Prostate gland (tissue), 2 donors: ENCODE data around the gene TMEM132D. TPM values are rescaled to one million over a fixed set of nuclear protein-coding genes. Genes with fewer than 3 reads are reported as not detected.

Experiments used
- DNase-seq: peaks from one replicate; pipeline ENCODE4 v3.0.0-alpha.2; 2019; ENCODE audit warnings: low spot score
- H3K27ac ChIP-seq, 2 donors: fragments of 200-600 bp; sonication (generic); 2 replicates each; pipeline ENCODE4 v1.5.1; 2017 to 2019
- H3K27me3 ChIP-seq: fragments of 200-600 bp; sonication (generic); replicated peaks from 2 replicates; pipeline ENCODE4 v1.5.1; 2019; ENCODE audit not compliant: insufficient read depth
- H3K36me3 ChIP-seq, 2 donors: fragments of 200-600 bp; sonication (generic); 1 replicate in 1 of 2; 2 replicates in 1 of 2; pipeline versions ENCODE4 v1.5.1 to v1.8.1; 2017 to 2019
- H3K4me1 ChIP-seq: fragments of 200-600 bp; sonication (generic); replicated peaks from 2 replicates; pipeline ENCODE4 v1.5.1; 2019
- H3K4me3 ChIP-seq, 2 donors: fragments of 200-600 bp; sonication (generic); 2 replicates each; pipeline ENCODE4 v1.5.1; 2017 to 2019
- H3K9me3 ChIP-seq: fragments of 200-600 bp; sonication (generic); 2 replicates; pipeline ENCODE4 v1.5.1; 2017
- CTCF ChIP-seq, 4 experiments: fragments of 200-600 bp in 2 of 4; fragments of 450-650 bp in 2 of 4; sonication (generic) in 2 of 4; IDR thresholded peaks; 1 replicate in 3 of 4; 2 replicates in 1 of 4; pipeline ENCODE4 v1.5.1; 2016 to 2019; ENCODE audit warnings: antibody characterized with exemption in 4 of 4, mild to moderate bottlenecking in 2 of 4, moderate library complexity in 2 of 4
- POLR2A ChIP-seq: fragments of 450-650 bp; IDR thresholded peaks from one replicate; pipeline ENCODE4 v1.6.1; 2016; ENCODE audit warnings: antibody characterized with exemption, mild to moderate bottlenecking
- POLR2AphosphoS5 ChIP-seq: sonication (generic); formaldehyde crosslinking; IDR thresholded peaks from one replicate; pipeline ENCODE4 v1.6.1; 2017; ENCODE audit warnings: antibody characterized with exemption
- WGBS: methylation state at CpG from one replicate; pipeline ENCODE4 v1.1.5; 2018; 5-methylcytosine and 5-hydroxymethylcytosine counted together
- intact Hi-C: fragments of 100-400 bp; cut with DNase I; formaldehyde crosslinking; loops from one replicate; pipeline ENCODE4 v1.14.2; 2022
- total RNA-seq, 2 donors: library from RNA; depleted of rRNA; stranded (reverse); fragments of >200 nt; gene quantifications; one replicate each; pipeline ENCODE4 v1.1.0, GENCODE V29; 2016

Gene TMEM132D
- total RNA-seq, 2 donors from 2014 or later: 0.57 to 1.3 TPM

- intact Hi-C loops: no loop called here
- DNase-seq: no peak
- no peaks in the 10 kb centered on the region for H3K27me3 ChIP-seq
- no peaks in the 10 kb centered on the region for H3K9me3 ChIP-seq
- WGBS: 77% methylated on average over 6 of the region's 6 CpGs
- no peak overlapping the region for H3K4me3 ChIP-seq
- H3K27ac ChIP-seq: no peak overlapping the region
- TF ChIP-seq POLR2AphosphoS5: no peak
- no peak for TF ChIP-seq CTCF (IDR thresholded peaks at IDR 0.05)
- TF ChIP-seq POLR2A: no peak
- H3K36me3 ChIP-seq: no peaks in the 10 kb centered on the region
- H3K4me1 ChIP-seq: no peaks in the 10 kb centered on the region
Measured at GRCh38 chr12:129594098-129594497, 309.7 kb downstream of the TMEM132D start.

- WGBS: 33% methylated on average over 2 of the region's 2 CpGs
- Histone ChIP-seq H3K4me1 (no peaks in the 10 kb centered on the region), H3K9me3 (no peaks in the 10 kb centered on the region), H3K36me3 (no peaks in the 10 kb centered on the region), H3K4me3 (no peak overlapping the region), H3K27ac (peak overlapping the region in 1 of 2 donors; percentile 15), H3K27me3 (no peaks in the 10 kb centered on the region)
- intact Hi-C loops: no loop called here
- no peak for DNase-seq
- TF ChIP-seq POLR2AphosphoS5 (no peak), POLR2A (no peak), CTCF (IDR thresholded peaks at IDR 0.05) (no peak)
Measured at GRCh38 chr12:129592449-129592848, 311.4 kb downstream of the TMEM132D start.

GRCh38 chr12:129589503-129589902, 314.3 kb downstream of the TMEM132D start:
- no peak for DNase-seq
- Histone ChIP-seq H3K4me1 (no peaks in the 10 kb centered on the region), H3K36me3 (no peaks in the 10 kb centered on the region), H3K9me3 (no peaks in the 10 kb centered on the region), H3K27me3 (no peaks in the 10 kb centered on the region), H3K4me3 (no peak overlapping the region), H3K27ac (no peak overlapping the region)
- 85% methylated on average over 5 of the region's 5 CpGs for WGBS
- intact Hi-C loops: no loop called here
- TF ChIP-seq POLR2A: no peak
- no peak for TF ChIP-seq POLR2AphosphoS5
- no peak for TF ChIP-seq CTCF (IDR thresholded peaks at IDR 0.05)

GRCh38 chr12:129588142-129588541, 315.7 kb downstream of the TMEM132D start:
- 93% methylated on average over 4 of the region's 4 CpGs for WGBS
- no peaks in the 10 kb centered on the region for H3K9me3 ChIP-seq

More at GRCh38 chr12:129588142-129588541, 315.7 kb downstream of the TMEM132D start:
- intact Hi-C loops: no loop called here
- H3K4me3 ChIP-seq: no peak overlapping the region
- H3K27me3 ChIP-seq: no peaks in the 10 kb centered on the region
- H3K36me3 ChIP-seq: no peaks in the 10 kb centered on the region
- no peak overlapping the region for H3K27ac ChIP-seq
- TF ChIP-seq POLR2AphosphoS5 (no peak), POLR2A (no peak), CTCF (IDR thresholded peaks at IDR 0.05) (no peak)
- H3K4me1 ChIP-seq: no peaks in the 10 kb centered on the region
- no peak for DNase-seq
